HUDEP-2 (cell line): ENCODE measurements around the gene GPX4.

Experiments used
- DNase-seq, 76 experiments: peaks; one replicate each; lab custom pipeline; 2025; ENCODE audit not compliant: unreplicated experiment in 76 of 76; lab: John Stamatoyannopoulos, UW

The GPX4 gene, protein sequence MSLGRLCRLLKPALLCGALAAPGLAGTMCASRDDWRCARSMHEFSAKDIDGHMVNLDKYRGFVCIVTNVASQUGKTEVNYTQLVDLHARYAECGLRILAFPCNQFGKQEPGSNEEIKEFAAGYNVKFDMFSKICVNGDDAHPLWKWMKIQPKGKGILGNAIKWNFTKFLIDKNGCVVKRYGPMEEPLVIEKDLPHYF

DNA sequence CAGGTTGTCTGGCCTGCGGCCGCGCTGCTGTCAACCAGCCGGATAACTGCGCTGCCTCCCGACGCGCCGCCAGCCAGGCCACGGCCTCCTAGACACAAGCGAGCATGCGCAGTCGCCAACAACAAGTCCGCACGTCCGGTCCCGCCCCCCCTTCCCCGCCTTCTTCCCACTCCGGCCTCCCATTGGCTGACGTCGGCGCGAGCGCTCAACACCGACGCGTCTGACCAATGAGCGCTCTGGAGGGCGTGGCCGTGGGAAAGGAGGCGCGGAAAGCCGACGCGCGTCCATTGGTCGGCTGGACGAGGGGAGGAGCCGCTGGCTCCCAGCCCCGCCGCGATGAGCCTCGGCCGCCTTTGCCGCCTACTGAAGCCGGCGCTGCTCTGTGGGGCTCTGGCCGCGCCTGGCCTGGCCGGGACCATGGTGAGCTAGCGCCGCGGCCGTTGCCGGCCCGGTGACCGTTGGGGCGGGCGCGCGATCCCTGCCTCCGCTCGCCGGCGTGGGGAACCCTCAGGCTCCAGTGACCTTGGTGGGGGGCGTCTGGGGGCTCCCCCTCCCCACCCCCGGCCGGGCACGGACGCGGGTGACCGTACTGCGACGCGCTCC is at the start of gene GPX4:
TSS of gene GPX4 (plus strand) at position 287 of the 603 bp plus-strand sequence. CDS start at position 337, 50 bp downstream.
- peak in 75 of 76 experiments; percentile 85 to 100 (median 99) for DNase-seq

DNA sequence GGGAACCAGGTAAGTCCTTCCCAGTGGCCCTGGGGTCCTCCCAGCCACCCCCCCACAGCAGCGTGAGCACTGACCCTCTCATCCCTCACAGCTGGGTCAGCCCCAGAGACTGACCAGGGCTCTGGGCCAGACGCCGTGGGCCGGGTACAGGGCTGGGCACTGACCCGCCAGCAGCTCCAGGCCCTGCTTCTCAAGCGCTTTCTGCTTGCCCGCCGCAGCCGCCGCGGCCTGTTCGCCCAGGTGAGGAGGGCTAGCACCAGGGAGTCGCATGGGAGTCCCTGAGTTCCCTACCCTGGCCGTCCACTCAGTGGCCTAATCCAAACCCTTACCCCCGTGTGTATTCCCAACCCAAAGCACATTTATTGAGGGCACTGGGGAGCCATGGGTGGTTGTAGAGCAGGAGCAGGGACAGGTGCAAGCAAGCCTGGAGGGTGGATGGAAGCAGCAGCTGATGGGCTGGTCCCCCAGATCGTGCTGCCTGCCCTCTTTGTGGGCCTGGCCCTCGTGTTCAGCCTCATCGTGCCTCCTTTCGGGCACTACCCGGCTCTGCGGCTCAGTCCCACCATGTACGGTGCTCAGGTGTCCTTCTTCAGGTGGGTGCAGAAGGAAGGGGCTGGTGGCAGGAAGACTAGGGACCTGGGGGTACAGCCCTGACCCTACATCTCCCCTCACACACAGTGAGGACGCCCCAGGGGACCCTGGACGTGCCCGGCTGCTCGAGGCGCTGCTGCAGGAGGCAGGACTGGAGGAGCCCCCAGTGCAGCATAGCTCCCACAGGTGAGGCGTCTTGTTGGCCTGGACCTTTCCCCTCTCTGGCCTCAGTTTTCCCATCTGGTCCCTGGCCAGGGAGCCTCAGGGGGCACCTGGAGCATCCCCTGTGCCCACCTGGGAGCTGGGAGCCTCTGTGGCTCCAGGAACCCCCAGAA is 49.4 kb upstream of the GPX4 start:
- no peak for DNase-seq

DNA sequence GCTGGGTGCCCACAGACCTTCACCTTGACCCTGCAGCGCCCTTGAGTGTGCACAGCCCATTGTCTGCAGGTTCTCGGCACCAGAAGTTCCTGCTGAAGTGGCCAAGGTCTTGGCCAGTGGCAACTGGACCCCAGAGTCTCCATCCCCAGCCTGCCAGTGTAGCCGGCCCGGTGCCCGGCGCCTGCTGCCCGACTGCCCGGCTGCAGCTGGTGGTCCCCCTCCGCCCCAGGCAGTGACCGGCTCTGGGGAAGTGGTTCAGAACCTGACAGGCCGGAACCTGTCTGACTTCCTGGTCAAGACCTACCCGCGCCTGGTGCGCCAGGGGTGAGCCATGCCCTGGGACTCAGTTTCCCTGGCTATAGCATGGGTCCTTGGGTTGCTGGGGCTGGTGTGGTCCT is 48.8 kb upstream of the GPX4 start:
- no peak for DNase-seq

DNA sequence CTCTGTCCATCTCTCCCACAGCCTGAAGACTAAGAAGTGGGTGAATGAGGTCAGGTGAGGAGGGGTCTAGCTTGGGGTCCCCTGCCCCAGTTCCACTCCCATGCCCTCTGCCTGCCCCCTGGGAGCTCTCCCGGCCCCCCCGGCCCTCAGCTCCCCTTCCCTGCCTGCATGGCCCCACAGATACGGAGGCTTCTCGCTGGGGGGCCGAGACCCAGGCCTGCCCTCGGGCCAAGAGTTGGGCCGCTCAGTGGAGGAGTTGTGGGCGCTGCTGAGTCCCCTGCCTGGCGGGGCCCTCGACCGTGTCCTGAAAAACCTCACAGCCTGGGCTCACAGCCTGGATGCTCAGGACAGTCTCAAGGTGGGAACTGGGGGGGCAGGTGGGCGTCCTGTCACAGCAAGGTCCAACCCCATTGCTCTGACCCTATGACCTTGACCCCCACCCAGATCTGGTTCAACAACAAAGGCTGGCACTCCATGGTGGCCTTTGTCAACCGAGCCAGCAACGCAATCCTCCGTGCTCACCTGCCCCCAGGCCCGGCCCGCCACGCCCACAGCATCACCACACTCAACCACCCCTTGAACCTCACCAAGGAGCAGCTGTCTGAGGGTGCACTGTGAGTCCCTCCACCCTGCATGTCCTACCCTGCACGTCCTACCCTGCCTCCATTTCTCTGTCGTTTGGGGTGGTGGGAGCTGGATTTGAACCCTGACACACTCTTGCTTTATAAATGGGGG is 47.7 kb upstream of the GPX4 start:
- no peak for DNase-seq

DNA sequence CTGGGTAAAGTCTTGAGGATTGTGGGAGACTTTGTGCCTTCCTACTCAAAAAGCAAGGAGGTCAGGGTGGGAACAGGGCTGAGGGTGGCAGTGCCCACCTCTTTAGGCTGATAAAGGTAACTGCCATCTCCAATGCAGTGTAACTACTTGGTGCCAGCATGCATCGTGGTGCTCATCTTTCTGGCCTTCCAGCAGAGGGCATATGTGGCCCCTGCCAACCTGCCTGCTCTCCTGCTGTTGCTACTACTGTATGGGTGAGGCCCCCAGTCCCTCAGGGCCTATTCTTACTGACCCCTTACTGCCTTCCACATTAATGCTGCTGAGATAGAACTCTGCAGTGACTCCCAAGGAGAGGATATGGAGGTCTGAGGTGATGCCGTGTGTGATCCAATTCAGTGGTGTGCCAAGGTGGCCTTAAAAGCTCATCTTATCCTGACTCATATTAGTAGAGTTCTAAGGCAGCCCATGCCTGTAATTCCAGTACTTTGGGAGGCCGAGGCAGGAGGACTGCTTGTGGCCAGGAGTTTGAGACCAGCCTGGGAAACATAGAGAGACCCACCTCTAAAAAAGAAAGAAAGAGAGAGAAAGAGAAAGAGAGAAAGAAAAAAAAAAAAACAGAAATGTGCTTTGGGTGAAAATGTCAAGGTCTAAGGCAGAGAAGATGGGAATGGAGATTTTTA is 46.5 kb upstream of the GPX4 start:
- DNase-seq, result peak in 36 of 76 experiments; percentile 15 to 74 (median 40)

DNA sequence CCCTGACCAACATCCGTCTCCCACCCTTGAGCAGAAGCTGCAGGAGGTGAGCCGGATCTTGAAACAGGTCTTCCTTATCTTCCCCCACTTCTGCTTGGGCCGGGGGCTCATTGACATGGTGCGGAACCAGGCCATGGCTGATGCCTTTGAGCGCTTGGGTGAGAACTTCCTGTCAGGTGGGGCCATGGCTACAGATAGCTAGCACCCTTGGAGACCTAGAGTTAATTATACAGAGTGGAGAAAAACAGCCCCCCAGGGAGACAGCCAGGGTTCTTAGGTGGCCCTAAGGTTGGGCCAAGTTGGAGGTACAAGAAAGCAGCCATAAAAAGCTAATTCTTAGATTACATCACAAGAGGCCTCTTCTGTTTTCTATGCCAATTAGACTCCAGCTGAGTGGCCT is 45.7 kb upstream of the GPX4 start:
- no peak for DNase-seq

DNA sequence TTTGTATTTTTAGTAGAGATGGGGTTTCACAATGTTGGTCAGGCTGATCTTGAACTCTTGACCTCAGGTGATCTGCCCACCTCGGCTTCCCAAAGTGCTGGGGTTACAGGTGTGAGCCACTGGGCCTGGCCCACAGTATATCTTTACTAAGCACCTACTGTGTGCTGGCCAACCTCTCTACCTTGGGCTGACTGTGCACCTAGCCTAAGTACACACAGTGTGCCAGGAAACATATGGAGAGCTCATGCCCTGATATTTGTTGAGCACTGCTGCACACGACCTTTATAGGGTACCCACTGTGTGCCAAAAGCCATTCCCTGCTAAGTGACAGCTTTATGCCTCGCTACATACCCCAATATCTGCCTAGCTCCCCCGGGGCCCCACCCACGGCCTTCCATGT is 43.1 kb upstream of the GPX4 start:
- DNase-seq, result no peak

DNA sequence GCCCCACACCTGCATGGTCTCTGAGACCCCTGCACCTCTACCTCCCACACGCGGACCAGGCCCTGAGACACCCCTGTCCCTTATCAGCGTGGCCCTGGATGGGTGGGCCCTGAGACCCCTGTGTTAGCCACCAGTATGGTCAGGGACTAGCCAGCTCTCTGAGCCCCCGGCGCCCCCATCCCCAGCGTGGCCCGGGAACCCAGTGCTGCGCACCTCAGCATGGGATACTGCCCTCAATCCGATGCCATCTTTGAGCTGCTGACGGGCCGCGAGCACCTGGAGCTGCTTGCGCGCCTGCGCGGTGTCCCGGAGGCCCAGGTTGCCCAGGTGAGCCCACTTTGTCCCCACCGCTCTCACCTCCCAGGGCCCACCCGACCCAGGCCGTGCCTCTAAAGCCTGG is 41.8 kb upstream of the GPX4 start:
- no peak for DNase-seq

DNA sequence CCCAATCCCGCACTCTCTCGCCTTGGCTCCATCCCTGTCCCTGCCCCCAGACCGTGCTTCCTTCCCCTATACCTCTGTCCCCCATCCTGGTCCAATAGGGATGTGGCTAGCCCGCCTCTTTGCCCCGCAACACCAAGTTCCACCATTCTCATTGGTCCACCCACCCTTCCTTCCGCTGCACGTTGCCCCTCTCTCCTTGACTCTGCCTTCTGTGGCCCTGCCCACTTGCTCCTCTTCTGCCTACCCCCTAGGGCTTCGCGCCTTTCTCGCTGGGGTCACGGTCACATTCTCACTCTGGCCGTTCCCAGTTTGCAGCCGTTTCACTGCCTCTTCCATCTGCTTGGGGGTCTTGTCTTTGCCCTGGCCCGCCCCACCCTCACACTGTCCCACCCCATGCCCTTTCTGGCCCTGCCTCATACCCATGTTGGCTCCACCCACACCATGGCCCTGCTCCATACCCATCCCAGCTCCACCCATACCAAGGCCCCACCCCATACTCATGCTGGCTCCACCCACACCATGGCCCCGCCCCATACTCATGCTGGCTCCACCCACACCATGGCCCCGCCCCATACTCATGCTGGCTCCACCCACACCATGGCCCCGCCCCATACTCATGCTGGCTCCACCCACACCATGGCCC is 41.3 kb upstream of the GPX4 start:
- DNase-seq, result peak in 23 of 76 experiments; percentile 44 to 85 (median 71)

DNA sequence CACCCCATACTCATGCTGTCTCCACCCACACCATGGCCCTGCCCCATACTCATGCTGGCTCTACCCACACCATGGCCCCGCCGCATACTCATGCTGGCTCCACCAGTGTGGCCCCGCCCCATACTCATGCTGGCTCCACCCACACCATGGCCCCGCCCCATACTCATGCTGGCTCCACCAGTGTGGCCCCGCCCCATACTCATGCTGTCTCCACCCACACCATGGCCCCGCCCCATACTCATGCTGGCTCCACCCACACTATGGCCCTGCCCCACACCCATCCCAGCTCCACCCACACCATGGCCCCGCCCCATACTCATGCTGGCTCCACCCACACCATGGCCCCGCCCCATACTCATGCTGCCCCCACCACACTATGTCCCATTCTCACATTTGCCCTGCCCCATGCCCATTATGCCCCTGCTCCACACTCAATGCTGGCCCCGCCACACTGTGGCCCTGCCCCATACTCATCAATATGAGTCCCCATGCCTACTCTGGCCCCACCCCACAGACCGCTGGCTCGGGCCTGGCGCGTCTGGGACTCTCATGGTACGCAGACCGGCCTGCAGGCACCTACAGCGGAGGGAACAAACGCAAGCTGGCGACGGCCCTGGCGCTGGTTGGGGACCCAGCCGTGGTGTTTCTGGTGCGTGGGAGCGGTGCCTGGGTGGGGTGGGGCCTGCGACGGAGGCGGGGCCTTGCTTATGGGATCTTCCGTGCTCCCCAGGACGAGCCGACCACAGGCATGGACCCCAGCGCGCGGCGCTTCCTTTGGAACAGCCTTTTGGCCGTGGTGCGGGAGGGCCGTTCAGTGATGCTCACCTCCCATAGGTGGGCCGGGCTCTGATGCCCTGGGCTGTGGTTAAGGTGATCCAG is 40.5 kb upstream of the GPX4 start:
- peak in 59 of 76 experiments; percentile 21 to 90 (median 73) for DNase-seq

DNA sequence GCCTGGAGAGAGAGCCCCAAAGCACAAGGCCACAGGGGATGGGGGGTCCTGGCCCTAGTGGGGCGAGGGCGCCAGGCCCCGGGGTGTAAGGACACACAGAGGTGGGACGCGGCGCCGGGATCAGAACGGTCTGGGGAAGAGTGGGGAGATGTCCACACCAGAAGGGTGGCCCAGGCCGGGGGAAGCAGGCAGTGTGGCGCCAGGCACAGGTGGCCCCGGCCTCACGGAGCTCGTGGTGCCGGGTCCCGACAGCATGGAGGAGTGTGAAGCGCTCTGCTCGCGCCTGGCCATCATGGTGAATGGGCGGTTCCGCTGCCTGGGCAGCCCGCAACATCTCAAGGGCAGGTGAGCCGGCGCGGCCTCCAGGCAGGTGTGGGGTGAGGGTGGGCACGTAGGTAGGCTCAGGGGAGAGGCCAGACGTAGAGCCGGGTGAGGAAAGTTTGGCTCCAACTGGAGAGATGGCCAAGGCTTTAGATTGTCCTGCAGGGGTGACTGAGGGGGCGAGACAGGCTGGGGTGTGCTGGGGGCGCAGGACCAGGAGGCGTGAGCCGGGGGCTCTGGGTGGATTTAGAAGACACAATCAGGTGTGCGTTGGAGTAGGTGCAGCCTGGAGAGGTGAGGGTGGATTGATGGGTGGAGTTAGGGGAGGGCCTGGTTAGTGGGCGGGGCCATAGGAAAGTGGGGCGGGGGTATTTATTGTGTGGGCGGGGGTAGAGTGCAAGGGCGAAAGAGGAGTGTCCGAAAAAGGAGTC is 39.7 kb upstream of the GPX4 start:
- peak in 1 of 76 experiments; percentile 42 for DNase-seq

DNA sequence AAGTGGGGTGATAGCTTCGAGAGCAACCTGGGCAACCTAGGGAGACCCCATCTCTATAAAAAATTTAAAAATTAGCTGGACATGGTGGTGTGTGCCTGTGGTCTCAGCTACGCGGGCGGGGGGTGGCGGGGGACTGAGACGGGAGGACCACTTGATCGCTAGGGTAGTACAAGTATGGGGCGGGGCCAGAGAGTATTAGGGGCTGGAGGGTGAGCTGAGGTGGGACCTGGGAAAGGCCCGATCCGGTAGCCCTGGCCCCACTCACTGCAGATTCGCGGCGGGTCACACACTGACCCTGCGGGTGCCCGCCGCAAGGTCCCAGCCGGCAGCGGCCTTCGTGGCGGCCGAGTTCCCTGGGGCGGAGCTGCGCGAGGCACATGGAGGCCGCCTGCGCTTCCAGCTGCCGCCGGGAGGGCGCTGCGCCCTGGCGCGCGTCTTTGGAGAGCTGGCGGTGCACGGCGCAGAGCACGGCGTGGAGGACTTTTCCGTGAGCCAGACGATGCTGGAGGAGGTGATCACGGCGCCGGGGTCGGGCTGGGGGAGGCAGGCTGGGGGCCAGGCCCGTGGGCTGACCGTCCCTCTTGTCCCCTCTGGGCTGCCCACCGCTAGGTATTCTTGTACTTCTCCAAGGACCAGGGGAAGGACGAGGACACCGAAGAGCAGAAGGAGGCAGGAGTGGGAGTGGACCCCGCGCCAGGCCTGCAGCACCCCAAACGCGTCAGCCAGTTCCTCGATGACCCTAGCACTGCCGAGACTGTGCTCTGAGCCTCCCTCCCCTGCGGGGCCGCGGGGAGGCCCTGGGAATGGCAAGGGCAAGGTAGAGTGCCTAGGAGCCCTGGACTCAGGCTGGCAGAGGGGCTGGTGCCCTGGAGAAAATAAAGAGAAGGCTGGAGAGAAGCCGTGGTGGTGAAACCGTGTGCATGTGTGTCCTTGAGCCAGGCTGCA is 38.9 kb upstream of the GPX4 start:
- DNase-seq, result peak in 58 of 76 experiments; percentile 26 to 83 (median 65)

DNA sequence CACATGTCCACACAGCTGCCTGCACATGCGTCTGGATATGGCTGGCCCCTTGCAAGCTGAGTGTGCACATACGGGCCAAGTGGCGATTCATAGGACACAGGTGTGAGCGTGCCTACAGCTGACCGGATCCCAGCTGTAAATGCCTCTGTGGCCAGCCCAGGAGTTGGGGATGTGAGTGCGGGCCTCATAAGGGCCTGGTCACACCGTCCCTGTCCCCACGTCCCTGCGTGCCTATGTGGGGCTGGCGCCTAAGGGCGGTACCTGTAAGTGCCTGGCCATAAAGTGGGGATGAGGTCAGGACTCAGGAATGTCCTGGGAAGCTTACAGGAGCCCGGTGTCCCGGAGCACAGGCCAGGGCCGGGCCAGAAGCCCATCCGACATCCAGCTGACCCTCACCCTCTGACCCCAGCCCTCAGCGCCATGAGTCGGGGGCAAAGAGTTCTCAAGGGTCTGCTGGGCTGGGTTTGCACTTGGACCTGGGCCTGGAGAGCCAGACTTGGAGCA is 38.1 kb upstream of the GPX4 start:
- DNase-seq, result peak in 1 of 76 experiments; percentile 41

DNA sequence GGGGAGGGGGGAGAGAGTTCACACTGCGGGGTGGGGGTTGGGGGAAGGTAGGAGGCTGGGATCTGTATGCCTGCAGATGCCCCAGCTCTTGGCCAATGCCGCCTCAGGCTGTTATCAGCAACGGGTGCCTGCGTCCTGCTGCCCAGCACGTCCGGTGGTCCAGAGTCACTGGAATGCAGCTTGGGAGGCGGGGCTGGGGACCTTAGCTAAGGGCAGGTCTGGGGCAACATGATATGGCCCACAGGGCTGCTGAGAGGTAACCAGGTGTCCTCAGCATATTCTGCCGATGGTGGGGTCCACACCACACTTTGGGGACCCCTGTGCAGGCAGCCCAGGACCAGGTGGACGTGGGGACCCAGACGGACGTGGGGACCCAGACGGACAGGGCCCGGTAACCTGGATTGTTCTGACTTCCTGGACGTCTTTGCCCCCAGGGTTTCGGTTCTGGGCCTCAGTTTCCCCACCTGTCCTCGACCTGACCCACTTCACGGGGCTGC is 37.5 kb upstream of the GPX4 start:
- DNase-seq, result no peak

DNA sequence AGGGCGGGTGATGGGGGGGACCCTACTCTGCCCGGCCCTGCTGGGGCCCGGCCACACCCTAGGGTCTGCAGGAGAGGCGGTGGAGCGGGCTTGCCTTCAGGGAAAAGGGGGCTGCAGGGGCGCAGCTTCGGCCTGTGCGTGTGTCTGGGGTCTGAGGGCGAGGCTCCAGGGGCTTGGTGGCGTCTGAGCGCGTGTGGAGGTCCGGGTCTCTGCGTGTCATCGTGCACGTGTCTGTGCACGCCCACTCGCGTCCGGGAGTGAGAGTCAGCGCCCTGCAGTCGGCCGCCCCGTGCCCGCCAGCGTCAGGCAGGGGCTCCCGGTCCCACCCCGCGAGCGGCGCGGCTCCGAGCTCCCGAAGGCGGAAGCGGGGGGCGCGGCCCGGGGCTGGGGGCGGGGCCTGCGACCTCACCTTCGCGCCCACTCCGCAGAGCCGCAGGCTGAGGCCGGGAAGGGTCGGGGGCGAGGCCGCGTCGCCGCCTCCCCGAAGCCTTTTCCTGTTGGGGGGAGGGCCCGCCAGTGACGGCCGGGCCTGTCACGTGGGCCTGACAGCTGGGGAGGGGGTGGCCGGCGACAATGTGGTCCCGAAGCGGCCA is 37.0 kb upstream of the GPX4 start, which contains the start of gene ARHGAP45:
TSS of gene ARHGAP45 (plus strand) at position 420 of the 593 bp plus-strand sequence. CDS start 239 bp downstream, outside the sequence.
- peak in 15 of 76 experiments; percentile 21 to 54 (median 35) for DNase-seq
